MM.1S (cell line): Measurements from ENCODE around the gene GNAS-AS1.

Experiments
- CTCF ChIP-seq: fragments of 300-600 bp; sonication (generic); IDR thresholded peaks from 2 replicates; pipeline ENCODE4 v1.5.1; 2016; ENCODE audit warnings: antibody characterized with exemption, low read length, mixed read lengths
- EZH2 ChIP-seq: fragments of 300-600 bp; sonication (generic); optimal IDR thresholded peaks from 2 replicates; pipeline ENCODE3; 2017; ENCODE audit warnings: low read depth, mild to moderate bottlenecking, antibody characterized with exemption, low read length, mixed read lengths
- EZH2phosphoT487 ChIP-seq: fragments of 300-600 bp; sonication (generic); IDR thresholded peaks from 2 replicates; pipeline ENCODE4 v1.6.1; 2018; ENCODE audit warnings: antibody characterized with exemption, low read length

GRCh38 chr20:58863044-58863790 lies 12.5 kb upstream of the GNAS-AS1 start:
- TF ChIP-seq CTCF (no peak), EZH2 (no peak), EZH2phosphoT487 (no peak)
